Neural cell (in vitro differentiated cells): Measurements from ENCODE around the gene REV3L.
"Not testable (repeated sequence)": the region's sequence is repeated elsewhere in the genome, so short reads cannot be mapped to it uniquely, and the experiment has no call there.

ENCODE experiments used
- POLR2AphosphoS5 ChIP-seq: IDR thresholded peaks from 2 replicates; pipeline ENCODE4 v1.6.1; 2012
- RAD21 ChIP-seq: fragments of 450-650 bp; conservative IDR thresholded peaks from 2 replicates; pipeline ENCODE4 v1.6.1; 2014; ENCODE audit warnings: antibody characterized with exemption, mild to moderate bottlenecking, moderate library complexity
- TAF1 ChIP-seq: IDR thresholded peaks from 2 replicates; pipeline ENCODE4 v1.6.1; 2012; ENCODE audit warnings: low read depth
- TF ChIP-seq, protein P1 (sequence below): fragments of 450-650 bp; IDR thresholded peaks from 2 replicates; pipeline ENCODE4 v1.5.1; 2014; ENCODE audit warnings: antibody characterized with exemption, mild to moderate bottlenecking, moderate library complexity; ENCODE audit not compliant: poor library complexity, severe bottlenecking

DNA sequence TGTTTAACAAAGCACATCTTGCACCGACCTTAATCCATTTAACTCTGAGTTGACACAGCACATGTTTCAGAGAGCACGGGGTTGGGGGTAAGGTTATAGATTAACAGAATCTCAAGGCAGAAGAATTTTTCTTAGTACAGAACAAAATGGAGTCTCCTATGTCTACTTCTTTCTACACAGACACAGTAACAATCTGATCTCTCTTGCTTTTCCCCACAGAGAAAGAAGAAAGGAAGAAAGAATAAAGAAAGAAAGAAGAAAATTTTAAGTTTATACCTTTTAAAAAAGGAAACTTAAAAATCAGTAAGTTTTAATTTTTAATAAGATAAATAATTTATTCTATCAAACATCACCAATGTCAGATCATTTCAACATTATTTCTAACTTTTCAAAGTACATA lies 227.2 kb downstream of the REV3L start:
- TF ChIP-seq RAD21, POLR2AphosphoS5, TAF1: not testable (repeated sequence)
- TF ChIP-seq, protein P1, sequence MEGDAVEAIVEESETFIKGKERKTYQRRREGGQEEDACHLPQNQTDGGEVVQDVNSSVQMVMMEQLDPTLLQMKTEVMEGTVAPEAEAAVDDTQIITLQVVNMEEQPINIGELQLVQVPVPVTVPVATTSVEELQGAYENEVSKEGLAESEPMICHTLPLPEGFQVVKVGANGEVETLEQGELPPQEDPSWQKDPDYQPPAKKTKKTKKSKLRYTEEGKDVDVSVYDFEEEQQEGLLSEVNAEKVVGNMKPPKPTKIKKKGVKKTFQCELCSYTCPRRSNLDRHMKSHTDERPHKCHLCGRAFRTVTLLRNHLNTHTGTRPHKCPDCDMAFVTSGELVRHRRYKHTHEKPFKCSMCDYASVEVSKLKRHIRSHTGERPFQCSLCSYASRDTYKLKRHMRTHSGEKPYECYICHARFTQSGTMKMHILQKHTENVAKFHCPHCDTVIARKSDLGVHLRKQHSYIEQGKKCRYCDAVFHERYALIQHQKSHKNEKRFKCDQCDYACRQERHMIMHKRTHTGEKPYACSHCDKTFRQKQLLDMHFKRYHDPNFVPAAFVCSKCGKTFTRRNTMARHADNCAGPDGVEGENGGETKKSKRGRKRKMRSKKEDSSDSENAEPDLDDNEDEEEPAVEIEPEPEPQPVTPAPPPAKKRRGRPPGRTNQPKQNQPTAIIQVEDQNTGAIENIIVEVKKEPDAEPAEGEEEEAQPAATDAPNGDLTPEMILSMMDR: not testable (repeated sequence)
